HFF-Myc (cell line): ENCODE measurements around the gene TBC1D19.

Experiments
- DNase-seq: peaks from one replicate; pipeline ENCODE4 v3.0.0-alpha.2; 2011; ENCODE audit warnings: low read depth; ENCODE audit errors: extremely low read depth
- H3K4me3 ChIP-seq: replicated peaks from 2 replicates; pipeline ENCODE4 v1.5.1; 2011; ENCODE audit warnings: low read depth, mild to moderate bottlenecking, control low read depth, low read length
- TF ChIP-seq, protein P1 (sequence below): IDR thresholded peaks from 2 replicates; pipeline ENCODE4 v1.5.1; 2012; ENCODE audit warnings: mild to moderate bottlenecking, low read depth, low read length, control low read depth; ENCODE audit errors: missing control alignments

The TBC1D19 gene

DNA sequence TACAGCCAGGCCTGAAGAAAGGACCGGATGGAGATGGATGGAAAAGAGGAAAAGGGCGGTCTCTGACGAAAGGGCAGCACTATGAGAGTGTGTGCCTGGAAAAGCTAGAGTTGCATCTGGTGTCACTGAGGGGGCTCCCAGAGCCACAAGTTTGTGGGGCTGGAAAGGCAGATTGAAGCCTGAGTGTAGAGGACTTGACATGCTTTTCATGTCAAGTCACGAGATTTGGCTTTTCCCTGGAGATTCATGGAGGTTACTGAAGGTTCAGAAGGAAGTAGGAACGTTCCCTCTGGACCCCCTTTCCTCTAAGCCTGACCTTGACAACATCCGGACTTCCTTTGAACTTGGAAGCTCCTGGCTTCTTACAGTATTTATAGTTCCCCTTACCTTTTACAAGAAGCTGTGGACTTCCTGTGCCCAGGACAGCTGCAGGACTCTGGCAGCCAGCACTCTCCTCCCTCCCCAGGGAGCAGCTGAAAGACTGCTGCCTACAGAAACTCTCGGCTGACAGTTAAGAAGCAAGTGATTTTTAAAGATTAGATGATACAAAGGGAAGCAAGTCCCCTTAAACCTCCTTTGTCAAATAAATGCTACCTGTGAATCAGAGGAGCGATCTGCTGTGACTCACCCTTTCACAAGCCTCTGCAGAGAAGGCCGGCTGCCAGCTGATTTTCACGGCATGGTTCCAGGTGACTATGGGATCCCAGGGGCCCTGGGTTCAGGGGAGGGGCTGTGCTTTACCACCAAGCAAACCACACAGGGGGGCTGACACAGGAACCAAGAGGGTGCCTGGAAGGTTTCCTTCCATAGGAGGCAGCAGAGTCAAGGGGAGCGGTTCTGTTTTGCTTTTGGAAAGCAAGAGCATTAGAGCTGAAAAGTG lies 203.8 kb downstream of the TBC1D19 start:
- TF ChIP-seq, protein P1, sequence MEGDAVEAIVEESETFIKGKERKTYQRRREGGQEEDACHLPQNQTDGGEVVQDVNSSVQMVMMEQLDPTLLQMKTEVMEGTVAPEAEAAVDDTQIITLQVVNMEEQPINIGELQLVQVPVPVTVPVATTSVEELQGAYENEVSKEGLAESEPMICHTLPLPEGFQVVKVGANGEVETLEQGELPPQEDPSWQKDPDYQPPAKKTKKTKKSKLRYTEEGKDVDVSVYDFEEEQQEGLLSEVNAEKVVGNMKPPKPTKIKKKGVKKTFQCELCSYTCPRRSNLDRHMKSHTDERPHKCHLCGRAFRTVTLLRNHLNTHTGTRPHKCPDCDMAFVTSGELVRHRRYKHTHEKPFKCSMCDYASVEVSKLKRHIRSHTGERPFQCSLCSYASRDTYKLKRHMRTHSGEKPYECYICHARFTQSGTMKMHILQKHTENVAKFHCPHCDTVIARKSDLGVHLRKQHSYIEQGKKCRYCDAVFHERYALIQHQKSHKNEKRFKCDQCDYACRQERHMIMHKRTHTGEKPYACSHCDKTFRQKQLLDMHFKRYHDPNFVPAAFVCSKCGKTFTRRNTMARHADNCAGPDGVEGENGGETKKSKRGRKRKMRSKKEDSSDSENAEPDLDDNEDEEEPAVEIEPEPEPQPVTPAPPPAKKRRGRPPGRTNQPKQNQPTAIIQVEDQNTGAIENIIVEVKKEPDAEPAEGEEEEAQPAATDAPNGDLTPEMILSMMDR: peak; percentile 44
- H3K4me3 ChIP-seq: no peak overlapping the region
- no peak for DNase-seq

DNA sequence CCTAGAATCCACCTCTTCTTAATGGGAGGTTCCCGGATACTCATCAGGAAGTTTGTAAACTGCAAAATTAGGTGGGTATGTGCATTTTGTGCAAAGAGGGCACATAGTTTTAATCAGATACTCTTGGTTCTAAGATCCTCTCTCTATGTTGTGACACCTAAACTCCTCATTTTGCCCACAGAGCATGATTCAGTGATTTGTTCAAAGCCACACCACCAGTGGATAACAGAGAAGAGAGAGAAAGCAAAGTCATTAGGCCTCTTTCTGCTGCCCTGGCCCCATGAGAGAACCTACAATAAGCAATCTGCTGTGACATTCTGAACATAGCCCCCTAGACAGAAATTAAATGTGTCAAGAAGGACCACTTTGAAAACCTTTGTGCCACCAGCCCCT lies 204.5 kb downstream of the TBC1D19 start:
- TF ChIP-seq, protein P1: no peak
- H3K4me3 ChIP-seq: no peak overlapping the region
- DNase-seq: no peak

DNA sequence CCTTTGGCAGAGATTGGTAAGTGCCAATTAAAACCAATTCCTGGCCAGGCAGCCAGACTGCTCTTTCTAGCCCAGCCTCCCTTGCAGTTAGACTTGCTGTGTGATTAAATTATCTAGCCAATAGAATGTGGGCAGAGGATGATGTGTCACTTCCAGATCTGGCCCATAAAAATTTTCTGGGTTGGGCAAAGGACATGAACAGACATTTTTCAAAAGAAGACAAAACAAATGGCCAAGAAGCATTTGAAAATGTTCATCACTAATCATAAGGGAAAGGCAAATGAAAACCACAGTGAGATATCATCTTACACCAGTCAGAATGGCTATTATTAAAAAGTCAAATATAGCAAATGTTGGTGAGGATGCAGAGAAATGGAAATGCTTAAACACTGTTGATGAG lies 205.3 kb downstream of the TBC1D19 start:
- no peak for DNase-seq
- TF ChIP-seq, protein P1: no peak
- H3K4me3 ChIP-seq: no peak overlapping the region

DNA sequence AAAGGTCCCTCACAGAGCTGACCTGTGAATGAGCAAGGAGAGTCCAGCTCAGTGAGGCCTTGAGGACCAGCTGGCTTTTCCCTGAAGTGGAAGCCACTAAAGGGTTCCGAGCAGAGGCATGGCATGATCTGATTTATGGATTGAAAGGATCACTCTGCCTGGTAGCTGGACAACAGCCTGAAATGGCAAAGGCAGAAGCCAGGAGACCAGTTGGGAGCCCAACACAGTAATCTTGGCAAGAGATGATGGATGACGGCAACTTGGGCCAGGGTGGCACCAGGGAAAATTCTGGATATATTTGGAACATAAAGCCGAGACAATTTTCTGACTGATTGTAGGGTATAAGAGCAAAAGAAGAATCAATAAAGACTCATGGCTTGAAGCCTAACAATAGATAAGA lies 207.5 kb downstream of the TBC1D19 start:
- TF ChIP-seq, protein P1: no peak
- no peak for DNase-seq
- H3K4me3 ChIP-seq: no peak overlapping the region

DNA sequence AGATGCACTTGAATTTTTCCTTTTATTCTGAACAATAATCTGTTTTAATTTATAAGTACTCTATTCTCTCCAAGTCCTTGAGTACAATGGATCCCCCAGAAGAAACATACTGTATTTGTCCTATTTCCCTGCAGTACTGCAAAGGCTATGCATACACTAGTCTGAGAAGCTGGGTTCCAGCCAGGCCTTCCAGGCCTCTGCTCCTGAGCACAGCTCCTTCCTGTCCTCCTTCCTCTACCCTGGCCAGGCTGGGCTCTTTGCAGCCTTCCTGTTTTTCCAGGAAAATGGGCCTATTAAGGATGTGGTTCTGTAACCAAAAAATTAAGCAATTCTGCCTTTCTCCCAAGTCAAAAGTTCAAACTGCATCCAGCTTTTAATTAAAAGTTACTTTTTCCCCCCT lies 208.8 kb downstream of the TBC1D19 start:
- TF ChIP-seq, protein P1: no peak
- no peak for DNase-seq
- no peak overlapping the region for H3K4me3 ChIP-seq

GRCh38 chr4:26793735-26794134 lies 209.9 kb downstream of the TBC1D19 start:
- no peak overlapping the region for H3K4me3 ChIP-seq
- TF ChIP-seq, protein P1: no peak
- DNase-seq: no peak
